Suprapubic skin (tissue), 4 donors: ENCODE results near the gene MAST2. TPM values are rescaled to one million over a fixed set of nuclear protein-coding genes. Genes with fewer than 3 reads are reported as not detected.

Experiments
- DNase-seq, 2 donors: peaks; one replicate each; pipeline ENCODE4 v3.0.0-alpha.2; 2019; ENCODE audit warnings: low spot score in 2 of 2
- H3K27ac ChIP-seq: fragments of 200-600 bp; sonication (generic); one replicate; pipeline ENCODE4 v1.5.1; 2019
- H3K27me3 ChIP-seq: fragments of 200-600 bp; sonication (generic); one replicate; pipeline ENCODE4 v1.5.1; 2019
- H3K36me3 ChIP-seq: fragments of 200-600 bp; sonication (generic); one replicate; pipeline ENCODE4 v1.5.1; 2019
- H3K4me1 ChIP-seq: fragments of 200-600 bp; sonication (generic); one replicate; pipeline ENCODE4 v1.5.1; 2019
- H3K4me3 ChIP-seq: fragments of 200-600 bp; sonication (generic); one replicate; pipeline ENCODE4 v1.5.1; 2019; ENCODE audit warnings: mild to moderate bottlenecking
- H3K9me3 ChIP-seq: fragments of 200-600 bp; sonication (generic); one replicate; pipeline ENCODE4 v1.5.1; 2019
- CTCF ChIP-seq, 2 donors: fragments of 200-600 bp in 1 of 2; fragments of 450-650 bp in 1 of 2; sonication (generic) in 1 of 2; IDR thresholded peaks; one replicate each; pipeline ENCODE4 v1.5.1; 2016 to 2019; ENCODE audit warnings: antibody characterized with exemption in 2 of 2, mild to moderate bottlenecking in 1 of 2, moderate library complexity in 1 of 2
- EP300 ChIP-seq: sonication (generic); formaldehyde crosslinking; IDR thresholded peaks from one replicate; pipeline ENCODE4 v1.6.1; 2017; ENCODE audit warnings: antibody characterized with exemption
- POLR2A ChIP-seq, 2 donors: fragments of 450-650 bp; IDR thresholded peaks; one replicate each; pipeline ENCODE4 v1.6.1; 2017; ENCODE audit warnings: antibody characterized with exemption in 2 of 2, mild to moderate bottlenecking in 2 of 2, moderate library complexity in 2 of 2
- POLR2AphosphoS5 ChIP-seq, 3 donors: sonication (generic); formaldehyde crosslinking; IDR thresholded peaks; one replicate each; pipeline ENCODE4 v1.6.1; 2017; ENCODE audit warnings: antibody characterized with exemption in 3 of 3
- WGBS: methylation state at CpG from one replicate; pipeline ENCODE4 v1.1.5; 2018; 5-methylcytosine and 5-hydroxymethylcytosine counted together
- total RNA-seq, 4 donors: library from RNA; depleted of rRNA; stranded (reverse); fragments of >200 nt; gene quantifications; one replicate each; pipeline ENCODE4 v1.1.0, GENCODE V29; 2016

MAST2 gene
- total RNA-seq, 4 donors from 2014 or later, result 15.4 to 21.6 (median 20.1) TPM

- no peak overlapping the region for H3K4me3 ChIP-seq
- no peaks in the 10 kb centered on the region for H3K4me1 ChIP-seq
- H3K27ac ChIP-seq, result no peak overlapping the region
- H3K36me3 ChIP-seq, result no peaks in the 10 kb centered on the region
- TF ChIP-seq POLR2AphosphoS5 (IDR thresholded peaks at IDR 0.05) (no peak), CTCF (IDR thresholded peaks at IDR 0.05) (no peak), POLR2A (IDR thresholded peaks at IDR 0.05) (no peak), EP300 (no peak)
- H3K27me3 ChIP-seq, result no peaks in the 10 kb centered on the region
- H3K9me3 ChIP-seq, result no peaks in the 10 kb centered on the region
- 93% methylated on average over 2 of the region's 2 CpGs for WGBS
- no peak for DNase-seq
Observed at GRCh38 chr1:45814776-45815175, 11.4 kb downstream of the MAST2 start.

GRCh38 chr1:45815667-45816458, 12.5 kb downstream of the MAST2 start:
- no peaks in the 10 kb centered on the region for H3K9me3 ChIP-seq
- no peak for TF ChIP-seq CTCF (IDR thresholded peaks at IDR 0.05)
- TF ChIP-seq EP300, result no peak
- TF ChIP-seq POLR2AphosphoS5 (IDR thresholded peaks at IDR 0.05), result no peak
- no peak for TF ChIP-seq POLR2A (IDR thresholded peaks at IDR 0.05)
- DNase-seq, result no peak
- WGBS, result 74% methylated on average over 3 of the region's 3 CpGs
- no peaks in the 10 kb centered on the region for H3K36me3 ChIP-seq
- no peaks in the 10 kb centered on the region for H3K4me1 ChIP-seq
- no peak overlapping the region for H3K27ac ChIP-seq
- no peaks in the 10 kb centered on the region for H3K27me3 ChIP-seq
- H3K4me3 ChIP-seq, result no peak overlapping the region

- no peaks in the 10 kb centered on the region for H3K4me1 ChIP-seq
- no peak overlapping the region for H3K4me3 ChIP-seq
- DNase-seq, result no peak
- H3K27me3 ChIP-seq, result no peaks in the 10 kb centered on the region
- H3K27ac ChIP-seq, result no peak overlapping the region
- no peaks in the 10 kb centered on the region for H3K9me3 ChIP-seq
- TF ChIP-seq CTCF (IDR thresholded peaks at IDR 0.05), result no peak
- no peak for TF ChIP-seq POLR2AphosphoS5 (IDR thresholded peaks at IDR 0.05)
- TF ChIP-seq POLR2A (IDR thresholded peaks at IDR 0.05), result no peak
- no peak for TF ChIP-seq EP300
- H3K36me3 ChIP-seq, result no peaks in the 10 kb centered on the region
Observed at GRCh38 chr1:45820173-45820572, 16.8 kb downstream of the MAST2 start.

GRCh38 chr1:45820788-45821187, 17.4 kb downstream of the MAST2 start:
- TF ChIP-seq POLR2A (IDR thresholded peaks at IDR 0.05) (no peak), POLR2AphosphoS5 (IDR thresholded peaks at IDR 0.05) (no peak), CTCF (IDR thresholded peaks at IDR 0.05) (no peak), EP300 (no peak)
- Histone ChIP-seq H3K4me3 (no peak overlapping the region), H3K27me3 (no peaks in the 10 kb centered on the region), H3K4me1 (no peaks in the 10 kb centered on the region), H3K36me3 (peaks cover 5% of the 10 kb centered on the region), H3K27ac (no peak overlapping the region), H3K9me3 (no peaks in the 10 kb centered on the region)
- DNase-seq, result no peak
- 83% methylated on average over 3 of the region's 3 CpGs for WGBS

- WGBS, result 87% methylated on average over 1 of the region's 1 CpG
- DNase-seq, result no peak
- H3K27me3 ChIP-seq, result no peaks in the 10 kb centered on the region
- no peak overlapping the region for H3K27ac ChIP-seq
- peaks cover 5% of the 10 kb centered on the region for H3K36me3 ChIP-seq
- H3K4me3 ChIP-seq, result no peak overlapping the region
- H3K9me3 ChIP-seq, result no peaks in the 10 kb centered on the region
- no peak for TF ChIP-seq EP300
- no peaks in the 10 kb centered on the region for H3K4me1 ChIP-seq
Observed at GRCh38 chr1:45822644-45823043, 19.2 kb downstream of the MAST2 start.

GRCh38 chr1:45824607-45825006, 21.2 kb downstream of the MAST2 start:
- H3K27ac ChIP-seq, result no peak overlapping the region
- DNase-seq, result no peak
- H3K4me1 ChIP-seq, result no peaks in the 10 kb centered on the region
- H3K9me3 ChIP-seq, result no peaks in the 10 kb centered on the region
- H3K36me3 ChIP-seq, result peaks cover 6% of the 10 kb centered on the region
- H3K27me3 ChIP-seq, result no peaks in the 10 kb centered on the region
- no peak overlapping the region for H3K4me3 ChIP-seq
- WGBS, result 99% methylated on average over 2 of the region's 2 CpGs
- no peak for TF ChIP-seq EP300
- TF ChIP-seq POLR2A (IDR thresholded peaks at IDR 0.05), result no peak
- TF ChIP-seq CTCF (IDR thresholded peaks at IDR 0.05), result no peak
- TF ChIP-seq POLR2AphosphoS5 (IDR thresholded peaks at IDR 0.05), result no peak
